HL-60 (cell line): ENCODE measurements around the gene LRRC1.

Source experiments
- DNase-seq, 2 experiments: peaks; one replicate each; pipeline ENCODE4 v3.0.0-alpha.2; 2010 to 2020; ENCODE audit warnings: low read depth in 1 of 2, low spot score in 1 of 2
- H3K27ac ChIP-seq: fragments of 250-450 bp; sonication (Bioruptor Pico); replicated peaks from 2 replicates; pipeline ENCODE4 v1.5.1; 2020; ENCODE audit warnings: mild to moderate bottlenecking, moderate library complexity
- H3K27me3 ChIP-seq: fragments of 250-450 bp; sonication (Bioruptor Pico); 2 replicates; pipeline ENCODE4 v1.5.1; 2021; ENCODE audit warnings: mild to moderate bottlenecking, moderate library complexity; ENCODE audit not compliant: insufficient read depth, poor library complexity, severe bottlenecking
- H3K4me3 ChIP-seq: replicated peaks from 2 replicates; pipeline ENCODE4 v1.5.1; 2011; ENCODE audit warnings: mild to moderate bottlenecking, control low read depth, low read length; ENCODE audit not compliant: insufficient read depth
- CTCF ChIP-seq: IDR thresholded peaks from one replicate; pipeline ENCODE4 v1.5.1; 2011; ENCODE audit warnings: low read length, control low read depth, inconsistent platforms; ENCODE audit not compliant: insufficient read depth
- GABPA ChIP-seq: IDR thresholded peaks from 2 replicates; pipeline ENCODE4 v1.6.1; 2012; ENCODE audit warnings: low read depth
- POLR2AphosphoS5 ChIP-seq: IDR thresholded peaks from 2 replicates; pipeline ENCODE4 v1.6.1; 2012; ENCODE audit warnings: low read depth
- REST ChIP-seq: IDR thresholded peaks from 2 replicates; pipeline ENCODE4 v1.6.1; 2012; ENCODE audit warnings: low read depth; ENCODE audit not compliant: insufficient replicate concordance
- SPI1 ChIP-seq: IDR thresholded peaks from 2 replicates; pipeline ENCODE4 v1.6.1; 2012; ENCODE audit warnings: low read depth, mild to moderate bottlenecking, borderline replicate concordance

Gene LRRC1

GRCh38 chr6:53934023-53934422, 139.2 kb downstream of the LRRC1 start:
- Histone ChIP-seq H3K27ac (no peak overlapping the region), H3K4me3 (no peak overlapping the region), H3K27me3 (no peaks in the 10 kb centered on the region)
- DNase-seq, result no peak
- no peak for TF ChIP-seq CTCF
- no peak for TF ChIP-seq REST
- no peak for TF ChIP-seq GABPA
- TF ChIP-seq SPI1, result no peak
- TF ChIP-seq POLR2AphosphoS5, result no peak

DNA sequence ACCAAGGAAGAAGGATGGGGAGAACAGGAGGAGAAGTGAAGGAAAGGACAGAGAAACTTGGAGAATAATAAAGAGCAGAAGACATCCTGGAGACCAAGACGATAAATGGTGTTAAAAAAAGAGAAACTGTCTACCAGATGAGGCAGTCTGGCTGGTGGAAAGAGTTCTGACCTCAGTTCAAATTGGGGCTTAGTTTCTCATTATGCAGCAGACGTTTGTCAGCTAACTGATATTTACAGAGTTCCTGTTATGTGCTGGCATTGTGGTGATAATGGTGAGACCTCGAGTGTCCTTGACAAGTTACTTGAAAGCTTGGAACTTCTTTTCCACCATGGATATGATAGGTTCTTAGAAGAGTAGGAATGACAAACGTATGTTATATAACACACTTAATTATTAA, 142.7 kb downstream of the LRRC1 start:
- no peak overlapping the region for H3K27ac ChIP-seq
- H3K4me3 ChIP-seq, result no peak overlapping the region
- no peak for DNase-seq
- TF ChIP-seq REST, result no peak
- no peak for TF ChIP-seq CTCF
- H3K27me3 ChIP-seq, result no peaks in the 10 kb centered on the region

GRCh38 chr6:53938810-53939209, 144.0 kb downstream of the LRRC1 start:
- TF ChIP-seq GABPA (no peak), CTCF (no peak), REST (no peak), POLR2AphosphoS5 (no peak), SPI1 (no peak)
- no peak for DNase-seq
- Histone ChIP-seq H3K4me3 (no peak overlapping the region), H3K27ac (no peak overlapping the region), H3K27me3 (no peaks in the 10 kb centered on the region)
